Effector memory CD8-positive, alpha-beta T cell (primary cell): ENCODE measurements around the gene GFI1B.
"Not testable (repeated sequence)": the region's sequence is repeated elsewhere in the genome, so short reads cannot be mapped to it uniquely, and the experiment has no call there.

Experiments used
- ATAC-seq: fragments of 150-1000 bp; cut with Tn5 transposase; replicated peaks from 2 replicates; pipeline ENCODE4 v1.10.0; 2021; ENCODE audit warnings: mild to moderate bottlenecking, moderate library complexity
- DNase-seq, 3 experiments: peaks; one replicate each; pipeline ENCODE4 v3.0.0; 2021
- H3K27ac Mint-ChIP-seq, 2 donors: one replicate each; pipeline ENCODE4 v1.8.0; 2022; ENCODE audit warnings: mild to moderate bottlenecking in 2 of 2, mixed read lengths in 2 of 2, moderate library complexity in 2 of 2
- H3K27me3 Mint-ChIP-seq, 2 donors: one replicate each; pipeline ENCODE4 v1.8.0; 2022; ENCODE audit warnings: mixed read lengths in 2 of 2
- H3K36me3 Mint-ChIP-seq: one replicate; pipeline ENCODE4 v1.8.0; 2022; ENCODE audit warnings: mild to moderate bottlenecking, moderate library complexity, mixed read lengths; ENCODE audit not compliant: insufficient read depth
- H3K4me1 Mint-ChIP-seq, 2 donors: one replicate each; pipeline ENCODE4 v1.8.0; 2022; ENCODE audit warnings: low read depth in 2 of 2, mixed read lengths in 2 of 2
- H3K4me3 Mint-ChIP-seq, 2 donors: one replicate each; pipeline ENCODE4 v1.8.0; 2022; ENCODE audit warnings: mild to moderate bottlenecking in 2 of 2, mixed read lengths in 2 of 2, moderate library complexity in 2 of 2
- H3K9me3 Mint-ChIP-seq, 2 donors: one replicate each; pipeline ENCODE4 v1.8.0; 2022; ENCODE audit warnings: mixed read lengths in 2 of 2

Gene GFI1B

GRCh38 chr9:133027134-133027533, 48.6 kb downstream of the GFI1B start:
- Mint-ChIP-seq H3K4me1 (peaks cover 17 to 30% of the 10 kb centered on the region in 2 donors), H3K4me3 (no peak overlapping the region), H3K36me3 (peaks cover 17% of the 10 kb centered on the region), H3K27ac (peak overlapping the region in 1 of 2 donors; percentile 47), H3K27me3 (no peaks in the 10 kb centered on the region), H3K9me3 (no peaks in the 10 kb centered on the region)
- ATAC-seq (no peak), DNase-seq (no peak)

GRCh38 chr9:133028221-133028620, 49.7 kb downstream of the GFI1B start:
- H3K27me3 Mint-ChIP-seq: no peaks in the 10 kb centered on the region
- no peaks in the 10 kb centered on the region for H3K9me3 Mint-ChIP-seq
- peaks cover 17% of the 10 kb centered on the region for H3K36me3 Mint-ChIP-seq
- DNase-seq (no peak), ATAC-seq (no peak)
- H3K4me3 Mint-ChIP-seq: peak overlapping the region; percentile 97 to 98
- H3K27ac Mint-ChIP-seq: no peak overlapping the region
- H3K4me1 Mint-ChIP-seq: peaks cover 26 to 28% of the 10 kb centered on the region in 2 donors

- Mint-ChIP-seq H3K4me3 (peak overlapping the region; percentile 97 to 98), H3K36me3 (peaks cover 21% of the 10 kb centered on the region), H3K27ac (peak overlapping the region; percentile 97 to 98), H3K4me1 (peaks cover 34% of the 10 kb centered on the region in 2 donors), H3K27me3 (no peaks in the 10 kb centered on the region), H3K9me3 (no peaks in the 10 kb centered on the region)
- peak; percentile 18 for ATAC-seq
- no peak for DNase-seq
These were observed 51.5 kb downstream of the GFI1B start for GRCh38 chr9:133029994-133030316.

- Mint-ChIP-seq H3K27me3 (no peaks in the 10 kb centered on the region), H3K27ac (peak within 1 kb of the TSS; percentile 97 to 98), H3K36me3 (peaks cover 21% of the 10 kb centered on the region), H3K4me1 (peaks cover 34% of the 10 kb centered on the region in 2 donors), H3K4me3 (peak within 1 kb of the TSS; percentile 97 to 98), H3K9me3 (no peaks in the 10 kb centered on the region)
- ATAC-seq: peak; percentile 95
- peak; percentile 88 to 92 (median 89) for DNase-seq
These were observed 52.0 kb downstream of the GFI1B start, which contains the start of gene GTF3C5 for GRCh38 chr9:133030317-133031129. TSS of gene GTF3C5 (plus strand) at chr9:133030997. CDS start at chr9:133031012, 15 bp downstream.

- Mint-ChIP-seq H3K36me3 (peaks cover 17% of the 10 kb centered on the region), H3K4me1 (peaks cover 34% of the 10 kb centered on the region in 2 donors), H3K27me3 (no peaks in the 10 kb centered on the region), H3K9me3 (no peaks in the 10 kb centered on the region), H3K4me3 (peak overlapping the region; percentile 97 to 98), H3K27ac (peak overlapping the region; percentile 97 to 98)
- DNase-seq (no peak), ATAC-seq (no peak)
These were observed 52.6 kb downstream of the GFI1B start for GRCh38 chr9:133031130-133031422.

- Mint-ChIP-seq H3K9me3 (no peaks in the 10 kb centered on the region), H3K36me3 (peaks cover 17% of the 10 kb centered on the region), H3K4me3 (peak overlapping the region; percentile 97 to 98), H3K4me1 (peaks cover 34% of the 10 kb centered on the region in 2 donors), H3K27me3 (no peaks in the 10 kb centered on the region), H3K27ac (peak overlapping the region; percentile 97 to 98)
- no peak for DNase-seq
- no peak for ATAC-seq
These were observed 53.0 kb downstream of the GFI1B start for GRCh38 chr9:133031496-133031911.

- no peaks in the 10 kb centered on the region for H3K27me3 Mint-ChIP-seq
- H3K36me3 Mint-ChIP-seq: peaks cover 17% of the 10 kb centered on the region
- peaks cover 34% of the 10 kb centered on the region in 2 donors for H3K4me1 Mint-ChIP-seq
- H3K4me3 Mint-ChIP-seq: peak overlapping the region; percentile 97 to 98
- ATAC-seq (no peak), DNase-seq (no peak)
- peak overlapping the region; percentile 36 to 97 for H3K27ac Mint-ChIP-seq
- no peaks in the 10 kb centered on the region for H3K9me3 Mint-ChIP-seq
These were observed 53.7 kb downstream of the GFI1B start for GRCh38 chr9:133032171-133032570.

- ATAC-seq (no peak), DNase-seq (no peak)
- peaks cover 34 to 43% of the 10 kb centered on the region in 2 donors for H3K4me1 Mint-ChIP-seq
- no peak overlapping the region for H3K27ac Mint-ChIP-seq
- H3K27me3 Mint-ChIP-seq: no peaks in the 10 kb centered on the region
- peaks cover 14% of the 10 kb centered on the region for H3K36me3 Mint-ChIP-seq
- H3K9me3 Mint-ChIP-seq: no peaks in the 10 kb centered on the region
- no peak overlapping the region for H3K4me3 Mint-ChIP-seq
These were observed 57.2 kb downstream of the GFI1B start for GRCh38 chr9:133035669-133036068.

- Mint-ChIP-seq H3K36me3 (peaks cover 17% of the 10 kb centered on the region), H3K27ac (peak overlapping the region in 1 of 2 donors; percentile 46), H3K27me3 (no peaks in the 10 kb centered on the region), H3K4me3 (no peak overlapping the region), H3K4me1 (peaks cover 21 to 26% of the 10 kb centered on the region in 2 donors), H3K9me3 (no peaks in the 10 kb centered on the region)
- DNase-seq: no peak
- no peak for ATAC-seq
These were observed 59.5 kb downstream of the GFI1B start for GRCh38 chr9:133037775-133038515.

- peak; percentile 26 to 37 (median 30) for DNase-seq
- Mint-ChIP-seq H3K36me3 (peaks cover 29% of the 10 kb centered on the region), H3K27ac (peak overlapping the region in 1 of 2 donors; percentile 62), H3K4me1 (peaks cover 15 to 17% of the 10 kb centered on the region in 2 donors)
- not testable (repeated sequence) for H3K27me3 Mint-ChIP-seq, H3K4me3 Mint-ChIP-seq, ATAC-seq, H3K9me3 Mint-ChIP-seq
These were observed 62.5 kb downstream of the GFI1B start for GRCh38 chr9:133040892-133041479.
